ENCODE measurements around the gene MLEC.

The MLEC gene

DNA sequence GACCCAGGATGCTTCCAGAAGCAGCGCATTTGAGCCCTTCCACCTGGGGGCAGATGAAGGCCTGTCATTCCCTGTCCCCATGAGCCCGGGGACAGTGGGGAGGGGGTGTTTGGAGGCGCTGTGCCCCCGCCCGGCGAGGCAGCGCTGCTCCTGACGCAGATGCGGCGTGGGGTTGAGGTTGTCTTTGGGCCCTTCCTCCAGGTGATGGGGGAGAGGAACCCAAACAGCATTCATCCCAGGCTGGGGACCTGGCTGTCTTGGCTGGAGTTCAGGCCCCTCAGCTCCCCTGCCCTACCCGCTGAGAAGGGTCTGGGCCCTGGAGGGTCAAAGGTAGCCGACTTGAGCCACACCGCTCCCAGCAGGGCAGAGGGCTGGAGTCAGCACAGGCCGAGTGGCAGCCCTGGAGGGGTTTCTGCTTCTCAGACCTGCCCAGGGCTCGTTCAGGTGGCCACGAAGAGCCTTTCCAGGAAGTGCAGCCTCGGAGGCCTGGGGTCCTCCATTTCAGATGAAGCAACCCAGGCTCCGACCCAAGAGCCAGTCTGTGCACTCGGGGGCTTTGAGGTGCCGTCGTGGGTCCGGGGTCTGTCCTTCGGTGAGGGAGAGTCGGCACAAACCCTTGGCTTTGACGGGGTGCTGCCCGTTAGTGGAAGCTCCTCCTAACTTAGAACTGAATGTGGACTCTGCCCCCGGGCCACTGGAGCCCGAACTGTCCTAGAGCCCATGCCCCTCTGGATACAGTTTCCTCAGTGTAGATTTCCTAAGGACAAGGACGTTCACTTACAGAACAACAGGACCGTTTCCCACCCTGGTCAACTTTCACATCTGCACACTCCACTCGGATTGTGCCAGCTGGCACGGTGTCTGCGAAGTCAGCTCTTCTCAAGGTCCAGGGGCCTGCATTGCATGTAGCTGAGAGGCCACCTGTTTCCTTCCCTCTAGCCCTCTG, 54.8 kb downstream of the MLEC start:
- DNase-seq (ENCODE audit: low read depth in 2 of 2) = no peak

DNA sequence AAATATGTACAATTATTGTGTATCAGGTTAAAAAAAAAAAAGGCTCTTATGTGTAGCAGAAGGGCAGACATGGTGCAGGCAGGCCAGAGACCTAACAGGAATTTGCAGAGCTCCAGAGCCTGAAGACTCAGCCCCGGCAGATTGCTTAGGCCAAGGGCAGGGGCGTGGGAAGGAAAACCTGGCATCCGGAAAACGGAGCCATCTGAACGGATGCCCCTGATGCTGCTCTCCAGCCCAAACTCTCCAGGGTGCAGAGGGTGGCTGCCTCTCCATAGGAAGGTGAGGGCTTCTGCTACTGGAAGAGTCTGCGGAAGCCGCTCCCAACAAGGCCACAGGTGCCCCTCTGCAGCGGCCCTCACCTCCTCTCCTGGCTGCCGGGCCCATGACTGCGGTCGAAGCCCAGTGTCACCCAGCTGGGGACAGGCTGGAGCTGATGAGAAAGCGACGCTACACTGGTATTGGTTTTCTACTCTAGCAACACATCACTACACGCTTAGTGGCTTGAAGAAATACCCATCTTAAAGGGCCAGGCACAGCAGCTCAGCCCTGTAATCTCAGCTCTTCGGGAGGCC, 58.1 kb downstream of the MLEC start:
- DNase-seq (ENCODE audit: low read depth in 2 of 2) = no peak

- DNase-seq (ENCODE audit: low read depth in 2 of 2) = no peak
These were observed 61.3 kb downstream of the MLEC start for GRCh38 chr12:120748242-120748641.

DNA sequence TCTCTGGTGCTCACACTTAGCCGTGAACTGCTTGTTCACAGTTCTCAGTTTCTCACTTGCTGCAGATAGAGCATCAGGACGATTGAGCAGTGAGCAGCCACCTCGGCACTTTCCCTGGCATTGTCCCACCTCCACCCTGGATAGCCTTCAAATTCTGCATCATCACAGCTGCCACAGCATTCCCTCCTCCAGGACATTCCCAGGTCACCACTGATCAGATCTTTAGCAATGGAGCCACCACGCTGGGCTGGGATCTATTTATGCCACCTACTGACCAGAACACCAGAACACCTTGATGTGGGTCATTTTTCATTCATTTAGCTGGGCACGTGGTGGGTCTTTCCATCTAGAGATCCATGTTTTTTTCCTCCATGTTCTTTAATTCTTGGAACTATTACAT, 62.3 kb downstream of the MLEC start:
- no peak for DNase-seq (ENCODE audit: low read depth in 2 of 2)

GRCh38 chr12:120750806-120751205, 63.9 kb downstream of the MLEC start:
- no peak for DNase-seq (ENCODE audit: low read depth in 2 of 2)

DNA sequence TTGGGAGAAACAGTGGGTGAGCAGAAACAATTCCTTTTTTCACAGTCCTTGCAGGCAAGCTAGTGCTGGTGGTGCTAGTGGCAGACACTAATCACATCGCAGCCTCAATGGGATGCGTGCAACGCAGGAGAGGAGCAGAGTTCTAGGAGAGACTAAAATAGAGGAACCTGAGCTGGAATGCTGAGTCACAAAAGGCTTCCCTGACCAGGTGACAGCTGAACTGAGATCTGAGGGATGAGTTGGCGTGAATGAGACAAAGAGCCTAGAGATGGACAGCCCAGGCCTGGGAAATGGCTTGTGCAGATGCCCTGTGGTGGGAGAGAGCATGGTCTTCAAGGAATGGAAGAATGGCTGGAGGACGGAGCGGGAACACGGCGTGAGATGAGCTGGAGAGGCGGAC, 64.4 kb downstream of the MLEC start:
- no peak for DNase-seq (ENCODE audit: low read depth in 2 of 2)
